K562 (cell line): ENCODE results near the gene AP3S2. TPM values are rescaled to one million over a fixed set of nuclear protein-coding genes. Genes with fewer than 3 reads are reported as not detected.

ENCODE experiments used
- ATAC-seq: fragments of 200-7000 bp; cut with Tn5 transposase; 3 replicates; pipeline ENCODE4 v1.9.1; 2020; ENCODE audit warnings: moderate library complexity
- BruUV-seq: library from RNA; stranded (reverse); fragments of 400-500 nt; replicated peaks from 2 replicates; lab custom pipeline; 2021; lab: Mats Ljungman, UMichigan
- CTCF ChIA-PET: fragments of 300-600 bp; formaldehyde crosslinking; extraction: SDS; loops from one replicate; lab custom pipeline; 2021; ENCODE audit warnings: low intra/inter-chr PET ratio; lab: Yijun Ruan, JAX
- POLR2A ChIA-PET: fragments of 300-600, 350-650 bp; sonication (Branson Sonifier 250); formaldehyde crosslinking; extraction: SDS; loops from one replicate; lab custom pipeline; 2021; ENCODE audit warnings: antibody characterized with exemption, inconsistent platforms; lab: Yijun Ruan, JAX
- DNase-seq, 4 experiments: peaks; one replicate each; pipeline versions ENCODE4 v3.0.0 to v3.0.0-alpha.2; 2011 to 2018; ENCODE audit warnings: low spot score in 3 of 4, mixed read lengths in 3 of 4; ENCODE audit errors: extremely low read depth in 1 of 4
- FAIRE-seq: peaks from 2 replicates; lab custom pipeline; 2011; peaks lifted over from hg19 to GRCh38; lab: Jason Lieb, UNC
- H2AFZ ChIP-seq: 2 replicates; pipeline ENCODE4 v1.6.0; 2011; ENCODE audit warnings: low read depth, low read length, control low read depth, inconsistent platforms
- H3K27ac ChIP-seq: fragments of 200-600 bp; 3 replicates; pipeline ENCODE4 v1.8.0; 2011; ENCODE audit warnings: low read depth, mild to moderate bottlenecking, control low read depth, inconsistent platforms, low read length, moderate library complexity, mixed read lengths; ENCODE audit errors: extremely low read depth
- H3K27me3 ChIP-seq, 2 experiments: fragments of 300-600 bp in 1 of 2; 2 replicates in 1 of 2; 3 replicates in 1 of 2; pipeline versions ENCODE4 v1.6.0 to v1.8.0; 2011; ENCODE audit warnings: inconsistent platforms in 2 of 2, low read length in 2 of 2, mild to moderate bottlenecking in 1 of 2, mixed read lengths in 1 of 2, moderate library complexity in 1 of 2; ENCODE audit not compliant: control insufficient read depth in 2 of 2, insufficient read depth in 2 of 2
- H3K36me3 ChIP-seq: fragments of 300-600 bp; 3 replicates; pipeline ENCODE4 v1.8.0; 2011; ENCODE audit warnings: mild to moderate bottlenecking, low read length, inconsistent platforms; ENCODE audit not compliant: control insufficient read depth, insufficient read depth
- H3K4me1 ChIP-seq, 2 experiments: fragments of 200-600 bp in 1 of 2; replicated peaks in 1 of 2; 2 replicates in 1 of 2; 3 replicates in 1 of 2; pipeline versions ENCODE4 v1.5.1 to v1.8.0; 2011; ENCODE audit warnings: inconsistent platforms in 2 of 2, low read length in 2 of 2, mild to moderate bottlenecking in 1 of 2, mixed read lengths in 1 of 2, moderate library complexity in 1 of 2; ENCODE audit not compliant: control insufficient read depth in 2 of 2, insufficient read depth in 2 of 2
- H3K4me2 ChIP-seq: 2 replicates; pipeline ENCODE4 v1.6.1; 2011; ENCODE audit warnings: low read length, control low read depth, inconsistent platforms, mixed read lengths; ENCODE audit not compliant: insufficient read depth
- H3K4me3 ChIP-seq: fragments of 200-600 bp; sonication (generic), shearing (Covaris generic); 2 replicates; pipeline ENCODE4 v1.5.1; 2016; ENCODE audit warnings: control low read depth, inconsistent platforms
- H3K79me2 ChIP-seq: fragments of 200-600 bp; 3 replicates; pipeline ENCODE4 v1.8.0; 2011; ENCODE audit warnings: low read length, inconsistent platforms; ENCODE audit not compliant: control insufficient read depth, insufficient read depth
- H3K9ac ChIP-seq, 2 experiments: 2 replicates each; pipeline versions ENCODE4 v1.6.0 to v1.6.1; 2011; ENCODE audit warnings: low read depth in 2 of 2, low read length in 2 of 2, control low read depth in 1 of 2, inconsistent platforms in 1 of 2, mild to moderate bottlenecking in 1 of 2, mixed read lengths in 1 of 2; ENCODE audit not compliant: insufficient read depth in 1 of 2
- H3K9me1 ChIP-seq: one replicate; pipeline ENCODE4 v1.6.0; 2011; ENCODE audit warnings: inconsistent platforms, mild to moderate bottlenecking, low read length, moderate library complexity; ENCODE audit not compliant: control insufficient read depth, insufficient read depth
- H3K9me3 ChIP-seq: replicated peaks from 2 replicates; pipeline ENCODE4 v1.5.1; 2011; ENCODE audit warnings: low read depth, low read length, inconsistent platforms; ENCODE audit not compliant: control insufficient read depth, insufficient read depth
- H4K20me1 ChIP-seq: replicated peaks from 2 replicates; pipeline ENCODE4 v1.6.1; 2011; ENCODE audit warnings: low read length, inconsistent platforms, mixed read lengths; ENCODE audit not compliant: control insufficient read depth, insufficient read depth
- CEBPG ChIP-seq, 3 experiments: fragments of 200-800 bp in 1 of 3; sonication (Bioruptor generic) in 1 of 3; sonication (generic) in 1 of 3; formaldehyde crosslinking in 1 of 3; IDR thresholded peaks in 2 of 3; conservative IDR thresholded peaks in 1 of 3; 2 replicates each; pipeline versions ENCODE4 v1.6.1 to v1.8.0; 2016 to 2022; ENCODE audit warnings: missing compliant biosample characterization in 2 of 3, missing genetic modification characterization in 2 of 3, mild to moderate bottlenecking in 1 of 3, missing genetic modification reagents in 1 of 3
- CEBPZ ChIP-seq: fragments of 150-350 bp; IDR thresholded peaks from 2 replicates; pipeline ENCODE4 v1.6.1; 2014; ENCODE audit warnings: low read depth, mild to moderate bottlenecking, low read length, borderline replicate concordance
- EHMT2 ChIP-seq: fragments of 450-650 bp; IDR thresholded peaks from 2 replicates; pipeline ENCODE4 v1.6.1; 2018; ENCODE audit warnings: antibody characterized with exemption
- FIP1L1 ChIP-seq: fragments of 200-400 bp; formaldehyde crosslinking; IDR thresholded peaks from 2 replicates; pipeline ENCODE4 v1.6.1; 2018; ENCODE audit warnings: mild to moderate bottlenecking, low read depth, low read length; ENCODE audit not compliant: poor library complexity, severe bottlenecking
- FOXK1 ChIP-seq: sonication (generic); formaldehyde crosslinking; IDR thresholded peaks from 2 replicates; pipeline ENCODE4 v1.8.0; 2022; ENCODE audit warnings: missing genetic modification reagents, mild to moderate bottlenecking, borderline replicate concordance
- MEF2A ChIP-seq: IDR thresholded peaks from 2 replicates; pipeline ENCODE4 v1.6.1; 2011; ENCODE audit warnings: low read depth, mild to moderate bottlenecking, low read length, moderate library complexity; ENCODE audit not compliant: control insufficient read depth
- NFE2 ChIP-seq: IDR thresholded peaks from 2 replicates; pipeline ENCODE4 v1.6.1; 2014; ENCODE audit warnings: antibody characterized with exemption, low read depth
- REST ChIP-seq, 2 experiments: fragments of 450-650 bp; formaldehyde crosslinking in 1 of 2; IDR thresholded peaks; 2 replicates each; pipeline versions ENCODE4 v1.4.0 to v1.6.1; 2014 to 2020; ENCODE audit warnings: mild to moderate bottlenecking in 2 of 2, borderline replicate concordance in 1 of 2, low read depth in 1 of 2
- XRCC5 ChIP-seq: fragments of 200-400 bp; formaldehyde crosslinking; IDR thresholded peaks from 2 replicates; pipeline ENCODE4 v1.6.1; 2017; ENCODE audit warnings: low read depth, mild to moderate bottlenecking, low read length
- WGBS: fragments of 100-300 bp; shearing (Covaris generic); methylation state at CpG from one replicate; pipeline ENCODE4 v1.1.6; 2016; ENCODE audit warnings: low coverage, mixed read lengths; ENCODE audit not compliant: insufficient coverage; ENCODE audit errors: missing lambda C conversion rate; 5-methylcytosine and 5-hydroxymethylcytosine counted together
- in situ Hi-C: fragments of 300-500 bp; cut with MboI; formaldehyde crosslinking; loops from 4 replicates; pipeline ENCODE4 v1.15.0; 2018; ENCODE audit warnings: inconsistent platforms, mixed read lengths
- intact Hi-C: fragments of 100-400 bp; cut with micrococcal nuclease; formaldehyde crosslinking; loops from 2 replicates; pipeline ENCODE4 v1.14.2; 2022
- polyA plus RNA-seq, 8 experiments: library from polyadenylated mRNA; depleted of rRNA in 4 of 8; stranded (reverse) in 5 of 8; unstranded in 3 of 8; fragments of >200 nt; fragmentation: Nextera tagmentation in 2 of 8; fragmentation: Illumina TruSeq in 1 of 8; extraction: Ambion mirVana in 2 of 8; extraction: Trizol in 1 of 8; gene quantifications; 2 replicates each; pipeline versions ENCODE4 v1.2.1 to v1.2.3, GENCODE V29; 2011 to 2014; ENCODE audit warnings: inconsistent platforms in 1 of 8, missing spikeins in 1 of 8
- total RNA-seq, 7 experiments: library from RNA; depleted of rRNA in 6 of 7; stranded (reverse); fragments of >200 nt in 6 of 7; fragmentation: Illumina TruSeq in 2 of 7; extraction: Trizol in 2 of 7; gene quantifications; 2 replicates each; pipeline versions ENCODE4 v1.2.1 to v1.2.3, GENCODE V29; 2011 to 2021; ENCODE audit warnings: low replicate concordance in 1 of 7

AP3S2 gene
- total and polyA plus RNA-seq, 9 of the 15 experiments (the other 6 are each of a cell fraction or from before 2014, with no cell fraction given): 16.4 to 54.1 (median 37.4) TPM

GRCh38 chr15:89809787-89810148, 84.0 kb downstream of the AP3S2 start:
- no peaks in the 10 kb centered on the region for H3K9me3 ChIP-seq
- H4K20me1 ChIP-seq: no peaks in the 10 kb centered on the region
- POLR2A ChIA-PET: no interaction called here
- BruUV-seq: no TSS peak
- H3K36me3 ChIP-seq: no peaks in the 10 kb centered on the region
- DNase-seq: no peak
- no peak overlapping the region for H3K4me3 ChIP-seq
- in situ Hi-C loops (no loop called here), intact Hi-C loops (no loop called here)
- CTCF ChIA-PET: no interaction called here
- WGBS: 74% methylated on average over 5 of the region's 5 CpGs
- no peak for FAIRE-seq
- H2AFZ ChIP-seq: no peak overlapping the region
- no peaks in the 10 kb centered on the region for H3K79me2 ChIP-seq
- no peak overlapping the region for H3K27ac ChIP-seq
- no peak for ATAC-seq
- no peaks in the 10 kb centered on the region for H3K27me3 ChIP-seq
- H3K4me2 ChIP-seq: no peak overlapping the region
- no peaks in the 10 kb centered on the region for H3K9me1 ChIP-seq
- no peak overlapping the region for H3K9ac ChIP-seq
- H3K4me1 ChIP-seq: peaks cover 0 to 53% of the 10 kb centered on the region in 2 experiments; a peak in 3 of 5 replicates
- no peak for TF ChIP-seq REST (IDR thresholded peaks at IDR 0.05; ENCODE audit: borderline replicate concordance)
- TF ChIP-seq REST (CRISPR knock-in tag; IDR thresholded peaks at IDR 0.05; ENCODE audit: low read depth): no peak
- TF ChIP-seq FIP1L1: no peak
- no peak for TF ChIP-seq XRCC5
- no peak for TF ChIP-seq EHMT2
- no peak for TF ChIP-seq CEBPG (CRISPR knock-in tag; IDR thresholded peaks at IDR 0.05)
- TF ChIP-seq CEBPG (tag; conservative IDR thresholded peaks at IDR 0.05 in 1 of 2, IDR thresholded peaks at IDR 0.05 in 1 of 2): no peak
- no peak for TF ChIP-seq FOXK1 (CRISPR knock-in tag)
- TF ChIP-seq NFE2: no peak
- no peak for TF ChIP-seq MEF2A
- no peak for TF ChIP-seq CEBPZ
